CD4-positive, alpha-beta T cell treated with Interleukin-6 for 4 hours (primary cell): Measurements from ENCODE around the gene IQSEC2.

Experiments used
- DNase-seq: peaks from one replicate; pipeline ENCODE4 v3.0.0-alpha.2; 2020; ENCODE audit warnings: mixed read lengths

The IQSEC2 gene

DNA sequence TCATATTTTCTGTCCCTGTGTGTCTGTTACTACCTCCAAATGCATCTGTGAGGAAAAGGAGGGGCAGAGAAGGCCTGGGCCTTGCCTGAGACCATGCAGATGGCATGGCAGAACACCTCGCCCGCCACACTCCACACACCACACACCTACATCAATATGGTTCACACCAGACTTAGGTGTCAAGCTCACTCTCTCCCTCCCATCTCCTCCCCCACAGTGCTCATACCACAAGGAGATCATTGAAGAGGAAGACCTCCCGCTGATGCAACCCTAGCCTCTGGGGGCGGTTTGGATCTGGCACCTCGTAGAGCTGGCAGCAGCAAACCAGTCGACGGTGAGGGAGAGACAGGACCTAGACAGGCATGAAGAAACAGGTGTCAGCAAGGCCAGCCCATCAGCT, 39.8 kb downstream of the IQSEC2 start:
- DNase-seq: no peak

DNA sequence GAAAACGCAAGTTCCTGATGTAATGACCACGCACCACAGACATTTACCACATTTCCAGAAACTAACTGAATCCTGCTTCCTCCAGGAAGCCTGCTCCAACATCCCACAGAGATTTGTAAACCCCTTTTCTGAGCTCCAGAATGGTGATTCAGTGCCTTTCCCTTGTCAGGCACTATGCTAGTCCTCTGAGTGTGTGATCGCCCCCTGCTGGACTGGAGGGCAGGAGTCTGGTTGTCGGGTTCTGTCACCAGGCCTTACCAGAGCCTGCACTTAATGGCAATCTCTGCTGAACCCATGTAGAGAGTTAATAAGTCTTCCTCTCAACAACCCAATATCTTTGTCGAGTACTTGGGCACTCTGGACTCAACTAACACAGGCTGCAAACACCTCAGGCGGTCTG, 41.9 kb downstream of the IQSEC2 start:
- DNase-seq: peak; percentile 23

DNA sequence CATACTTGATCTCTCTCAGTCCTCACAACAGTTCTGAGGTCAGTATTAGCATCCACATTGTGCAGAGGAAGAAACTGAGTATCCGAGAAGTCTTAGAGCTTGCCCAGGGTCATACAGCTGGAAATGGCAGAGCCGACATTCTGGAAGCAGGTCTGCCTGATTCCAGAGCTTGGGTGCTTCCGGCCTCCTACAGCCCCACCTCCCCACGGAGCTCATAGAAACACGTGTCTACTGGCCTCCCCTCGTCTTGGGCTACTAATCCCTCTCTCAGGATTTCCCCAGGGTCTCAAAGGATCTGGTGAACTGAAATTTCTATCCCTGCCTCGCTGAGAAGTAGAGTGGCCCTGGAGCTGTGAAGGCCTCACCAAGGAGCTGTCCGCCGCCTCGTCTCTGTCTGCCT, 44.3 kb downstream of the IQSEC2 start:
- no peak for DNase-seq

DNA sequence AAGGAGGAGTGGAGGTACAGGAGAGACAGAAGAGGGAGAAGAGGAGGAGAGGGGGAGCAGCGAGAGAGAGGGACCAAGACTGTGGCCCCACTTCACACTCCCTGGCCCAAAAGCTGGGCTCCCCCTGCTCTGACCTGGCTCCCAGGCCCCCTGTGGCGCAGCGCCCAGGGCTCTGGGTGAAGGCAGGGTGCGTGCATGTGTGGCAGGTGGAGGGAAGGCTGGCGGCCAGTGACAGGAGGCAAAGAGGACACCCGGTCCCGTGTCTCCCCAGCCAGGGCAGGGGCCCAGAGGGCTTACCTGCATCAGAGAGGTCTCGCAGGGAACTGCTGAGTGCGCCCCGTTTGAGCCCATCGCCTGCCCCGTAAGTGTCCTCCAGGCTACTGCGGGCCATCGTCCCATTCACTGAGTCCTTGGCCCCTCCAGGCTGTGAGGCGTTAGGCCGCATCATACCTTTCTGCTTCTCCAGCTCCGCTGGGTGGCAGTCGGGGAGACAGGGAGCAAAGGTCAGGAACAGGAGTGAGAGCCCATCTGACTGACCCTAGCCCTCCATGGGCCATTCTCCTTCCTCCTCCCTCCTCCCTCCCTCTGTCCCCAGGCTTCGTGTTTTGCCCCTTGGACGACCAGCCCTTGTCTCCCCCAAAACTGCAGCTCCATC, 45.2 kb downstream of the IQSEC2 start:
- no peak for DNase-seq

DNA sequence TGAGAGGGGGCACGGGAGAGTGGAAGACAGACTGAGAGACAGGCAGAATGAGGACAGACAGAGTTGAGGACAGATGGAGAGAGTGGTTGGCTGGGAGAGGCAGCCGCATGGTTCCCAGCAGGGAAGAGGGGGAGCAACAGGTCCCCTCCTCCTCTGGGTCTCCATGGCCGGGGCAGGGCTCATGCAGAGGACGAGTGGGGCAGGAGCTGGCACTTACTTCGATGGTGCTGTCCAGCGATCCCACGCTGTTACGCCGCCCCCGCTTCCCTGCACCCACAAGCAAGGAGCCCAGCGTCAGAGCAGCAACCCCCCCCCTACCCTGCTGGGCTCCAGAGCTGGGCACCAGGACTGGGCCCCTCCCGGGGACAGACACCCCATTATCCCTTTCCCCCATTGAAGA, 45.8 kb downstream of the IQSEC2 start:
- no peak for DNase-seq

DNA sequence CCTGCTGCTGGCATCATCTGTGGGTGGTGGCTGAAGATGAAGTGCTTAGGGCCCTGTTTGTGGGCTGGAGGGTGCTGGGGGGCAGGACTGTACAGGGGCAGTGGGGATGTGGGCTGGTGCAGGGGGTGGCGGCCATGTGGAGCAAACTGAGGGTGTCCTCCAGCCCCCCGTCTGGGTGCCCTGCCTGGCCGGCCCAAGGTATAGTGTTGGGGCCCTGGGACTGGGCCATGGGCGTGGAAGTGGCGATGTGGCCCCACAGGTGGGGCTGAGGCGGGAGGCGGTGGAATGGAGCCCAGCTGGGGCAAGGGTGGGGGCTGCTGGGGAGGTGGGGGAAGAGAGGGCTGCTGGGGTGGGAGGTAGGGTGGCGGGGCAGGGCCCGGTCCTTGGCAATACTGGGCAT, 46.9 kb downstream of the IQSEC2 start:
- no peak for DNase-seq

DNA sequence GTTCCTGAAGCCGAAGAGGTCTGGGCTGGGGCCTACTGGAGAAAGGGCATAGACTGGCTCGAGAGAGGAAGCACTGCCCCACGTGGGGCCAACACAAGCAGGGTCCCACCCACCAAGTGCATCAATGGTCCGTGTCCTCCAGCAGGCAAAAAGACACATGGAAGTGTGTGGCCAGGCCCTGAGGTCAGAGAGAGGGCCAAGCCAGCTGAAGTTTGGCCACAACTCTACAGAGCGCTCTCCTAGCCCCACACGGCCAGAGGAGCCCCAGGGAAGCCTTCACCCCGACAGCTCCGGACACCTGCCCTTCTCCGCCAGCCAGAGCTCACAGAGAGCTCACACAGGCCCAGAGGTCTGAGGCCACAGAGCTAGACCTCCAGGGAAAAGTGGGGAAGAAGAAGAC, 47.8 kb downstream of the IQSEC2 start:
- no peak for DNase-seq

DNA sequence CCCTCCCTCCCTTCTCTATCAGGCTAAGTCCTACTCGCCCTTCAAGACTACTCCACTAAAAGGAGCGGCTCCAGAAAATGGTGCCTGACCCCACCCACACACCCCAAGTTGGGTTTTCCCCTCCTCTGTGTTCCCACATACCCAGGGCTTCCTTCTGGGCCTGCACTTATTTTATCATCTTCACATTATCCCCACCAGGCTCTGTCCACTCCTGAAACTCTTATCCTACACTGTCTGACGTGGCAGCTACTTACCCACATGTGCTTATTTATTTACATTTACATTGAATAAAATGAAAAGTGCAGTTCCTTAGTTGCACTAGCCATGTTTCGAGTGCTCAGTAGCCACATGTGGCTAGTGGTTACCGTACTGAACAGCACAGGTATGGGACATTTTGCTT, 51.3 kb downstream of the IQSEC2 start:
- DNase-seq: no peak

DNA sequence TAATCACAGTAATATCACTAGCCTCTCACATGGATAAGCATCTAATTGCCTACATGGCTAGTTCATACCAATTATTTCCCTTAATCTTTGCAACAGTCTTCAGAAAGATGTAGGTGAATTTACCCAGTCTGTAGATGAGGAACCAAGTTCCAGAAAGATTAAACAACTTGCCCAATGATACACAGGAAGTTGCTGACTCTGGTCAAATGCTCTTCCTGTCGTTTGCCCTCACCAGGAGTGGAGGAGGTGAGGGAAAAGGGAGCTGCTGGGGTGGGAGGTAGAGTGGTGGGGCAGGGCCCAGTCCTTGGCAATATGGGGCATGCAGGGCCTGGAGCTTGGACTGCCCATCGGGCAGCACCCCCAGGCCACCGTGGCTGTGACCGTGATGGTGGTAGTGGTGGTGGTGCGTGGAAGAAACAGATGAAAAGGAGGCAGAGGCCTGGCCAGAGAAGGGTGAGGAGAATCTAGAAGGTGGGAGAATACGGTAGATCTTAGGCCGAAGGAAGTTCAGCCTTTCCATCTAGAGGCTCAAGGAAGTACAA, 54.1 kb downstream of the IQSEC2 start:
- DNase-seq: no peak

DNA sequence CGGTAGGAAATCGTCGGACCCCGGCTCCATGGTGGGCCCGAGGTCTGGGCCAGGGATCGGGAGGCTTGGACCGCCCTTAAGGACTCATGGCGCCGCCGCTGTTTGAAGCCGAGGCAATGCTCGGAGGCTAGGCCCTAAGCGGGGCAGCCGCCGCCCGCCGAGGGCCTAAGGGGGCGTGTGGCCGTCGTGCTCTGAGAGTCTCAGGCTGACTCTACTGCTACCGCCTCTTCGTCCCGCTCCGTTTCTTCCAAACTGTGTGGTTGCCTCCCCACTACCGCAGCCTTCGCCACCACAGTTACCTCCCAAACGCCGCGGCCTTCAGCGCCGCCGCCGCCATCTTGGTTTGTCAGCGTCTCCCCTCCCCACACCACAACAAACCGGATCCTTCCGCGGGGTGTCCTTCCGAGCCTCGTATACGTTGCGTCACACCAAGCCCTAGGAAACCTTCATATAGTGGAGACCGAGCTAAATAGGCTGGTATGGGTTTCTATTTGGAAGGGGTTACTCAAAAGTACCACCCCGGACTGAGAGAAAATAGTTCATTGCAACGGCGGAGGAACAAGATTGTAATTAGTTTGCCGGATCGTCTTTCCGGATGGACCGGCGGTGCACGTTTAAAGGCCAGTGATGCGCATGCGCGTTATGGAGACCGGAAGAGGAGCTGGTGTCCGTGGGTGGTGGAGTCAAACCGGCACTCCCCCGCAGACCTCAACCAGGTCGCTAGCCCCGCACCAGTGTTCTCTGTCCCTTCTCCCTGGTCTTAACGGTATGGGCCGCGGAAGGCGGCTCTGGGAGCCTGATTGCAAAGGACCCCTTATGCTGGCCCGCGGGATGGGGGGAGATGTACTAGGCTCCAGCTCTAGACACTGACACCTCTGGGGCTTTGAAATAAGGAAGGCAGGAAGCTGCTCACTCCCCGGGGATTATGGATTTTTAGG, 56.3 kb downstream of the IQSEC2 start, which contains the start of gene KDM5C:
TSS of gene KDM5C (minus strand) at position 348 of the 938 bp plus-strand sequence. CDS start at position 30, 318 bp downstream.
- DNase-seq: peak; percentile 94

DNA sequence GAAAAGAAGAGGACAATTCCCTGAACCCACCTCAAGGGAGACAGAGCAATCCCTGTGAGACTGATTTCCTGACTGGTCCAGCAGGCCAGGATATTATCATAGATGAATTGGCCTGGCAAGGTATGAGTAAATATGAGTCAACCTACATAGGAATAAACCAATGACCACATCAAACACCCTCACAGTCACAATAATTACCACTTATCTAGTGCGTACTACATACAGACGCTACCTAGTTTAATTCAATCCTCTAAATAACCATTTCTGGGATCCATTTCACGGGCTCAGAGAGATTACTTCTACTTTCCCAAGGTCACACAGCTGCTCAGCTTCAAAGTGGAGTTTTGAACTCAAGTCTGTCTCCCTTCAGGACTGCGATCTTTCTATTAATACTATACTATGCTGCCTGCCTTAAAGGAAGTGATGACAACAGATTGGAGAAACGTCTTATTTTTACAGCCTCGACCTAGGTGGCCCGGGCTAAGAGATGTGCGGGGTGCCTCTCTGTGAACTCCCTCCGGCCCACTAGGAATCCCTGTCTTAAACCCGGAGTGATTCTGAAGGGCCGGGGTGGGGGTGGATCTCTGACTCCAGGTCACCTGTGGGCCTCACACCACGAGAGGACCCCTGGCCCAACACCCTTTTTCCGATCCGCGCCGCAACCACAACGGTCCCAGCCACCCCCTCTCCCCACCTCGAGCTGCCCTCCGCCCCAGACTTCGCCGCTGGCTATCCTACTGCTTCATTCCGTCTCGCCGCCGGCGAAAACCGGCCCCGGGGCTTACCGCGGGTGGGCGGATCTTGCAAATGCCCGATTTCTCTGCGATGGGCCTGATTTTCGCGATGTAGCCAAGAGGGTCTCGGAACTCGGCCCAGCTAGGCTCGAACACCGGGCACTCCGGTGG, 57.2 kb downstream of the IQSEC2 start:
- DNase-seq: peak; percentile 23

DNA sequence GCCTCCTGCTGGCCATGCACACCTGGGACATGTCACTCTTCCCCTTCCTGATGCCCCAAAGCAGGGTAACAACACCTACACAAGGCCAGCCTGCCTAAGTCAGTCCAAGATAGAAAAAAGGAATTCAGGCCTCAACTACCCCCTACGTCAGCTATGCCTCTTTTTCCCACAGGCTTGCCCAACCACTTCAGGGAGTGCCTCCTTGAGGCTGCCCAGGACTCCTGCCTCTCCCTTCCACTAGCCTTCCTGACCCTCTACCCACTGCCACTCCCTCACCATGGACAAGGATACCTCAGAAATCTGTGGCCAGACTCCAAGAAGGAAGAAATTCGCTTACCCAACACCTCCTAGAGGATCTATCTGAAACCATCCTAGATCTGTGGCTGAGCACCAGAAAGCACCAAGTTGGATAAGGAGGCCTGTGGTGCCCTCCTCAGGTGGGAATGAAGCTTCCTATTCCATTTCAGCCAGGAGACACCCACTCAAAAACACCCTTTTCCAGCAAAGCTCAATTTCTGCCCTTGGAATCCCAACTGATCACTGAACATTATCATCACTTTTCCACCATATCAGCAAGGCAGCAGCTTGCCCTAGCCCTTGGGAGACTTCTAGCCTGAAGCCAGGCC, 58.2 kb downstream of the IQSEC2 start:
- DNase-seq: no peak
